ENCODE data around the gene CELA3B.
"Not testable (repeated sequence)": the region's sequence is repeated elsewhere in the genome, so short reads cannot be mapped to it uniquely, and the experiment has no call there.

DNA sequence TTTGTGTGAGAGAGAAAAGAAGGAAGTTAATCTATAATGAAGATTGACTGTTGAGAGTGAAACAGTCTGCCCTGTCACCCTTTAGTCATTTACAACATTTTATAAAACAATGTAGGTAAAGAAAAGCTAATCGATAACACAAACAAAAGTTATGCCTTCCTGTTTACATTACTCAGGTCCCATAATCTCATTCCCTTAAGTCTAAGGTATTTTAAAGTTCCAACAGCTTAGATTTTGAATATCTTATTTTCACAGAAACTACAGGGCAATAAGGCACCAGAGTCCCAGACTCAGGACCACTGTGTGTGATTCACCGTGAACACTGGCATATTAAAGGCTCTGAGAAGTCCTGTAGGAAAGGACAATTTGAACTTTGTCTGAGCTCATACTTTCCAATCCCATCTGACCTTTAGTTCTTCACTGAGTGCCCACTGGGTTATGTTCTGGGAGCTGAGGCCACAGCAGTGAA lies 3.8 kb upstream of the CELA3B start:
- TF ChIP-seq, protein P1, sequence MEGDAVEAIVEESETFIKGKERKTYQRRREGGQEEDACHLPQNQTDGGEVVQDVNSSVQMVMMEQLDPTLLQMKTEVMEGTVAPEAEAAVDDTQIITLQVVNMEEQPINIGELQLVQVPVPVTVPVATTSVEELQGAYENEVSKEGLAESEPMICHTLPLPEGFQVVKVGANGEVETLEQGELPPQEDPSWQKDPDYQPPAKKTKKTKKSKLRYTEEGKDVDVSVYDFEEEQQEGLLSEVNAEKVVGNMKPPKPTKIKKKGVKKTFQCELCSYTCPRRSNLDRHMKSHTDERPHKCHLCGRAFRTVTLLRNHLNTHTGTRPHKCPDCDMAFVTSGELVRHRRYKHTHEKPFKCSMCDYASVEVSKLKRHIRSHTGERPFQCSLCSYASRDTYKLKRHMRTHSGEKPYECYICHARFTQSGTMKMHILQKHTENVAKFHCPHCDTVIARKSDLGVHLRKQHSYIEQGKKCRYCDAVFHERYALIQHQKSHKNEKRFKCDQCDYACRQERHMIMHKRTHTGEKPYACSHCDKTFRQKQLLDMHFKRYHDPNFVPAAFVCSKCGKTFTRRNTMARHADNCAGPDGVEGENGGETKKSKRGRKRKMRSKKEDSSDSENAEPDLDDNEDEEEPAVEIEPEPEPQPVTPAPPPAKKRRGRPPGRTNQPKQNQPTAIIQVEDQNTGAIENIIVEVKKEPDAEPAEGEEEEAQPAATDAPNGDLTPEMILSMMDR (conservative IDR thresholded peaks at IDR 0.05 in 1 of 2, IDR thresholded peaks at IDR 0.05 in 1 of 2; ENCODE audit: low read depth in 1 of 2, low read length in 2 of 2), result not testable (repeated sequence)
- TF ChIP-seq EZH2 (IDR thresholded peaks at IDR 0.05; ENCODE audit: low read length, missing control alignments), result not testable (repeated sequence)
